NCI-H1436 treated with DMSO at 0.1 percent for 48 hours (cell line): Measurements from ENCODE around the gene EFHB.
"Not testable (repeated sequence)": the region's sequence is repeated elsewhere in the genome, so short reads cannot be mapped to it uniquely, and the experiment has no call there.

ENCODE experiments used
- DNase-seq: peaks from one replicate; lab custom pipeline; 2025; lab: John Stamatoyannopoulos, UW

Gene EFHB

GRCh38 chr3:19934098-19934566 lies at the start of gene EFHB:
EFHB (minus strand) TSS chr3:19934217; CDS start chr3:19934018, 199 bp downstream.
- no peak for DNase-seq

- DNase-seq: no peak
These were observed 38.0 kb upstream of the EFHB start for GRCh38 chr3:19972054-19972453.

GRCh38 chr3:19970327-19970726 lies 36.3 kb upstream of the EFHB start:
- DNase-seq: no peak

- DNase-seq: no peak
These were observed 33.8 kb upstream of the EFHB start for GRCh38 chr3:19967812-19968211.

- no peak for DNase-seq
These were observed 33.2 kb upstream of the EFHB start for GRCh38 chr3:19967208-19967607.

GRCh38 chr3:19961960-19962359 lies 27.9 kb upstream of the EFHB start:
- DNase-seq: no peak

- DNase-seq: no peak
These were observed 26.7 kb upstream of the EFHB start for GRCh38 chr3:19960696-19961095.

GRCh38 chr3:19959505-19959904 lies 25.5 kb upstream of the EFHB start:
- no peak for DNase-seq

- not testable (repeated sequence) for DNase-seq
These were observed 23.3 kb upstream of the EFHB start for GRCh38 chr3:19957354-19957753.

- DNase-seq: no peak
These were observed 20.7 kb upstream of the EFHB start for GRCh38 chr3:19954676-19955075.

- DNase-seq: no peak
These were observed 16.3 kb upstream of the EFHB start for GRCh38 chr3:19950316-19950715.

GRCh38 chr3:19948226-19948591 lies 14.2 kb upstream of the EFHB start:
- DNase-seq: no peak

- DNase-seq: no peak
These were observed 13.7 kb upstream of the EFHB start for GRCh38 chr3:19947549-19948225.

GRCh38 chr3:19946832-19947548 lies 13.0 kb upstream of the EFHB start, which contains the start of gene RAB5A:
RAB5A (plus strand) TSS chr3:19947097; CDS start chr3:19950899, 3,802 bp downstream.
- peak; percentile 36 for DNase-seq

- no peak for DNase-seq
These were observed 12.2 kb upstream of the EFHB start for GRCh38 chr3:19945969-19946831.

- no peak for DNase-seq
These were observed 11.5 kb upstream of the EFHB start for GRCh38 chr3:19945534-19945933.

- no peak for DNase-seq
These were observed 6.6 kb upstream of the EFHB start for GRCh38 chr3:19940643-19941042.

- no peak for DNase-seq
These were observed 4.2 kb upstream of the EFHB start for GRCh38 chr3:19938295-19938627.

GRCh38 chr3:19937459-19938294 lies 3.7 kb upstream of the EFHB start:
- DNase-seq: no peak

GRCh38 chr3:19932422-19932821 lies 1.6 kb downstream of the EFHB start:
- no peak for DNase-seq

- no peak for DNase-seq
These were observed 2.2 kb downstream of the EFHB start for GRCh38 chr3:19931767-19932188.
